NCI-H2081 (cell line): Measurements from ENCODE around the gene STOX2.
"Not testable (repeated sequence)": the region's sequence is repeated elsewhere in the genome, so short reads cannot be mapped to it uniquely, and the experiment has no call there.

Experiments used
- DNase-seq, 2 experiments: peaks; one replicate each; lab custom pipeline; 2025; lab: John Stamatoyannopoulos, UW

STOX2 gene

DNA sequence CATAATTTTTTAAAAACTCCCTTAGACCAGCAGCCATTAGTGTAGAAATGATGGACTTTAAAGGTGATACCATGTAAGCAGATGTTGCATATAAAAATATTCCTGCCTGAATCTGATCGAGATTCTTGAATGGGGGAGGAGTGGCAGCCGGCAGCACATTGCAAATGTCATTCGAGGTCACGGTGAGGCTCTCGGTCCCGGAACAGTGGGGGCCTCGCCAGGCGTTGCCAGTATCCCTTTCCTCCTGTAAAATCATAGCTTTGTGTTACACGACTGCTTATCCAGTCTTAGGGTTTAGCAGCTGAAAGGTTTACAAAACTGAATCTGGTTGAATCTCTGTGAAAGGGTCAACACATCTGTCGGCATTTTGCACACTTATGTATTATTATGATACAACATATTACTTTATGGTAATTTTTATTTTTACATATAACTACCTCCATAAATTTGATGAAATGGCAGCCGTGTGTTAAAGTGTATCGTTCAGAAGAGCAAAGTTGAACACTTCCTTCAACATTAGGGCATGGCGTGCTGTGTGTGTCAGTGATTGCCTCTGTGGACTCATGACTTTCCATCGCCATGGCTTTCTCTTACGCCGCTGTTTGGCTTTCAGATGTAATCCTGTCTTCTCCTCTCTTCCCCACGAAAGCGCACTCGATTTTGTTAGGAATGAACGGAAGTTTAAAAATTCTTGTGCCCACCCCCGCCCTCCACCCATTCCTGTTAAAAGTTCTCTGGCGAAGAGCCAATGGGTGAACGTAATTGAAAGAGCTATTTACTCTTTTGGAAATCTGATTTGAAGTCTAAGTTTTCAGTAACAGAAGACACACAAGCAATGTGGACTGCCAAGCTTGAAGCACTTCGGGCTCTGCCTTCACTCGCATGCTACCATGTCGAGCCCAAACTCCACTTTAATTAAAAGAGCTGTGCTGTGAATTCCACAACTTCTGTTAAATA is 114.8 kb downstream of the STOX2 start:
- DNase-seq: no peak

DNA sequence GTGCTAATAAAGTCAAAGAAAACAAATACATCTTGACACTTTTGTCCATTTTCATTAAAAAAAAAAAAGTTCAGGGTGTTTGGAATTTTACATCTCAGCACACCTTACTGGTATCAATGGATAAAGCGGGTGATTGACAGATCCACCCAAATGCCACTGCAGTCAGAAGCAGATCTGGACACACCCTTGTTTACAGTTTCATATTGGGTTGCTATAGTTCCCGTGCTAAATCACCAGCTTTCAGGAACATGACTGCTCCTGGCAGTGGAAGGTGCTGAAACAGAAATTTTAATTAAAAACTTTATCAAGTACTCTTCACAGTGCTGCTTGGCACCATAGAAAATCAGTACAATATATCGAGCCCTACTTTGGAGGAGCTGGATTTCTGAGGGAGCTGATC is 116.3 kb downstream of the STOX2 start:
- DNase-seq: no peak

GRCh38 chr4:184022679-184023383 is 117.7 kb downstream of the STOX2 start:
- DNase-seq: no peak

DNA sequence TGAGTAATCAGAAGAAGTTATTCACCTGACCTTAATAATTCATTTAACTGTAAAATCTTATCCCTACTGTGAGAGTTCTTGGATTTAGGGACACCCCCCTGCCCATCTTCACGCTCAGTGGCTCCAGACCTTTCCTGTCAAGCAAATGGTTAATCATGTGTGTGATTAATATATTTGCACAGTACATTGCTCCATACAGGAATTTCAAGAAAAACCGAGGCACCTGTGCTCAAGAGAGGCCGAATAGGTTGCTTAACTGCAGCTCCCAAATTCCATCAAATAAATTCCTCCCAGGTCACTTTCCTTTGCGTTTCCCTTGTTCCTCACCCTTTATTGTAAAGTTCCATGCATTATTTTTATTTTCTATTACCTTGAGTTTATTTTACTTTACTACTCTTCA is 119.5 kb downstream of the STOX2 start:
- DNase-seq: no peak

DNA sequence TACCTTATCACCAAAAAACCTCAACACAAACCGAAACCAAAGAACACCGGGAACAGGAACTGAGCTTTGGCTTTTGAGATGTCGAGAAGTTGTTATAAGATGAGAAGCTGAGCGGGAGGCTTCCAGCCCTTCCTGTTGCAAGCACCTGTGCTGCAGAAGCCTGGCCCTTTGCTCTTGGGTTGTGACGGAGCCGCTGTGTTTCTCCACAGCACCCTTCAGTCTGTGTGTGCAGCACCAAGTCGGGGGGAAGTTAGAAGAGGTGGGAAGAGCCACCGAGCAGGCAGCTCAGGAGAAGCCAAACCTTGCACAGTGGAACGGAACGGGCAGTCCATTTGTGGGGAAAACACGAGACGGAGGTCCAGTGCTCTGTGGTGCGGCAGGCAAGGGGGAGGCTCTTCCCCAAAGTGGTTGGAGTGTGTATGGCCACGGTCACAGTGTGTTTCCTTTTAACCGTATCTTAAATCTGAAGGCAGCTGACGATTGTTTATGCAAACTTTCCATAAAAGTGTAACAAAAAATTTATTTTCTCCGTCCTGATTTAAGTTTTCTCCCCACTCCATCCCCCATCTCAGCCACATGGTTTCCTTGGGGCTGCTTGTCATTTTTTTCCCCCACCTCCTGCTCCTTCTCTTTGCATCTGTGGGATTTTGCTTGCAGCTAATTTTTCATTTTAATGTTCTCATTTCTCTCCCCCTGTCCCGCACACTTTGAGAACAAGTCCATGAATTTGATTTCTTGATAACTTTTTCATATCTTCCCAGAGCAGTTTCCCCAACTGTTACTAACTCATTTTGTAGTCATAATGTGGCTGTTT is 123.7 kb downstream of the STOX2 start:
- DNase-seq: no peak

- no peak for DNase-seq
Observed at GRCh38 chr4:184030036-184030435, 124.9 kb downstream of the STOX2 start.

GRCh38 chr4:184030764-184031163 is 125.7 kb downstream of the STOX2 start:
- no peak for DNase-seq

DNA sequence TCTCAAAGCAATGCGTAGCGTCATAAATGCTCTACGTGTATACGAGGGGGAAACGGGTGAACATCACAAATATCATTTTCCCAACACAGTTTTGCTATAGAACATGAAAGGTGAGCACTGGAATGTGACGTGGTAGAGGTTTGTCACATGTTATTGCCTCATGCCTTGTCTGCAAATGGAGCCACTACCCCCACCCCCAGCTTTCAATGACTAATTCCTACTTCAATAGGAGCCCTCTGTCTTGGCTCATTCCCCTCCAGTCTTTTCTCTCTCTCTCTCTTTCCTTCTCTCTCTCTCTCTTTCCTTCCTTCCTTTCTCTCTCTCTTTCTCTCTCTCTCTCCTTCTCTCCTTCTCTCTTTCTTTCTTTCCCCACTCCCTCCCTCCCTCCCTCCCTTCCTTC is 127.0 kb downstream of the STOX2 start:
- no peak for DNase-seq

GRCh38 chr4:184039963-184040383 is 134.9 kb downstream of the STOX2 start:
- DNase-seq: no peak

DNA sequence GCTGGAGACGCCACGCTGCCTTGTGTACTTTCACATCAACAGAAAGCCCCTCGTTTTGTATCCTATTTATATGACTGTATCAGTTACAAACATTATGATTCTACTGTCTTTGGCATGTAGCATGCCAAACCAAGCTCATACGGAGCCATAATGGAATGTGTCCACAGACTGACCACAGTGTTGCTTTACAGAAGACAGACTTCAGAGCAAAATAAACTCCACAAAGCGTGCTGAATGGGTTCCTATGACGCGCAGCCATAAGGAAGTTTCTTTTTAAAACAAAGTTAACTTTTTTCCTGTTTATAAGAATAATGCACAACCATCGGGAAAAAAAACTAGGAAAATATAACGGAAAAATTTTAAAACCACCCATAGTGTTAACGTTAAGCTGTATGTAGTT is 136.0 kb downstream of the STOX2 start:
- no peak for DNase-seq

- DNase-seq: no peak
Observed at GRCh38 chr4:184046148-184046547, 141.0 kb downstream of the STOX2 start.

DNA sequence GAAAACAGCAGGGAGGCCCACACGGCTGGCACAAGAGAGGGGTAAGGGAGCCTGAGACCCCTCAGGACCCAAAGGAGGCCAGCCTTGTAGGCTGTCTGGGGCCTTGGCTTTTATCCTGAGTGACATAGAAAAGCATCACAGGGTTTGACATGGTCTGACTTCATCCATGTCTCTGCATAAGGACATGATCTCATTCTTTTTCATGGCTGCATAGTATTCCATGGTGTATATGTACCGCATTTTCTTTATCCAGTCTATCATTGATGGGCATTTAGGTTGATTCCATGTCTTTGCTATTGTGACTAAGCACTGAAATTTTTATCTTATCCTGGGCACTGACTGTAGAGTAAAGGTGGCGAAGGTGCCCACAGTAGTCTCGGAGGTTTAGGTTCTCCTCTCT is 146.2 kb downstream of the STOX2 start:
- not testable (repeated sequence) for DNase-seq

DNA sequence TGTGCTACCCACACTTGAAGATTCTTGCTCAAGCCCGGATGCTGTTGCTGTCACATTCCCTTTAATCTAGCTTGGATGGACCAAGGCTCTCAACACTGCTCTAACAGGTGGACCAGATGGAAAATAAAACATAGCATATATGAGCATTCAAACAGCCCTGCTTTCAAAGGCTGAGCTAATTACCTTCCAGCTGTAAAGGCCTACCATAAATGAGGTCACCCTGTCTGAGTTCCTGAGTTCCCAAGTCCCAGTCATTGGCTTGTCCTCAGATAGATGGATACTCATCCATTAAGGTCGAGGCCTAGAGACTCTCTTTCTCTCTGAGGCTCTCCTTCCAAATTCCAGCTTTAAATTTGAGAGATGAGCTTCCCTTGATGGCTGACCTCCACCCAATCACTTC is 147.5 kb downstream of the STOX2 start:
- no peak for DNase-seq

- DNase-seq: no peak
Observed at GRCh38 chr4:184053434-184053833, 148.3 kb downstream of the STOX2 start.

GRCh38 chr4:184056877-184057276 is 151.8 kb downstream of the STOX2 start:
- DNase-seq: no peak

DNA sequence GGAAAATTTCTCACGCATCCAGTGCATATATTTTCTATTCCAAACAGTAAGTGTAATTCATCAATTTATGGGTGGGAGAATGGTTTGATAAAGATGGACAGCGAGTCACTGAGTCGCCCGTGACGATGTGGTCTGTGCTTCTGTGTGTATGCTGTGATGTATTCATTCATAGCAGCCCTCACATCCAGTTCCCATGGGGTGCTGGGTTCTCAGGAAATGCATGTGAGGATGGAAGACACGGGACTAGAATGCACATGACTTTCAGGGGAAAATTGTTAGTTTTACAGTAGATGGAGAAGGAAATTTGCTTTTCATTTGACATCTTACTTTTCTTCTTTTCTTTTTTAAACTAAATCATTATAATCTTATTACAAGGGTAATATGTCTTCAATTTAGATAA is 152.9 kb downstream of the STOX2 start:
- DNase-seq: no peak

DNA sequence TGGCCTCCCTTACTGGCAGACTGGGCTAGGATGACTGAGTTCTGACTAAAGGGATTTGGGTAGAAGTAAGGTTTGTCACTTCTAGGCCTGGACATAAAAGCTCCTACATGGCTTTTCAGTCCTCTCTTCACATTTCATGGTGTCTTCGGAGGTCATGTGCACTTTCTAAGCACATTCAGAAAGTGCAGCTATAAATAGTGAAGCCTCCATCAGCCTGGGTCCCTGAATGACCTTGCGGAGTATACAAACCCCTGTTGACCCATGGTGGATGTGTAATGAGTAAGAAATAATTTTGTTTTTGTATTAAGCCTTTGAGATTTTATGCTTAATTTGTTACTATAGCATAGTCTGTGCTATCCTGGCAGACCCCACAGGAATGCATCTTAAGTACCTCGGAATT is 154.0 kb downstream of the STOX2 start:
- DNase-seq: no peak

DNA sequence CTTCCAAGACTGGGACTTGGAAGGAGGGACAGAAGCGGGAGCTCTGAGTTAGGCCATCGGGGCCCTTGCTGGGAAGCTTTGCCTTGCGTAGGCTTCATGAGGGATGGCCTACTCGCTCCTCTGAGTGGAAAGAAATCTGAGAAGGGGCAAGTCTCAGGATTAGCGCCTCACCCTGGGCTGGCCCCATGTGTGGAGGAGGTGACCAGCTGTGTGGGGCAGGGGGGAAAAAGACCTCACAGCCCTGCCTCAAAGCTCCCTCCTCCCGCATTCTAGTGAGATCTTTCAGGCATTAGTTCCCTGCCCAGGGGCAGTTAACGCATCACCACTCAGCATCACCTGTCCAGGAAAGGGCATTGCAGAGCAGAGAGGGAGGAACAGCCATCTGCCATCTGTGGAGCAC is 156.5 kb downstream of the STOX2 start:
- DNase-seq: no peak

DNA sequence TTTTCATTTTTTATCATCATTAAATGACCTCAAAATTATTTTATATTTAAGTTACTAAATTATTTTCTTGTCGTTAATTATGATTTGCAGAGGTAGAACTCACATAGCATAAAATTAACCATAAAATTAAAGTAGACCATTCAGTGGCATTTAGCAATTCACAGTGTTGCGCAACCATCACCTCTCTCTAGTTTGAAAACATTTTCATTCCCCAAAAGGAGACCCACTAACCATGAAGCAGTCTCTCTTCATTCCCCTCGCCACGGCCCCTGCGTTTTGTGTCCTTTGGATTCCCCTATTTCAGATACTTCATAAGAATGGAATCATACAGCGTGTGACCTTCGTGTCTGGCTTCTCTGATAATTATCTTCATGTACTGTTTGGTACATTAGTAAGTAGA is 157.7 kb downstream of the STOX2 start:
- no peak for DNase-seq

DNA sequence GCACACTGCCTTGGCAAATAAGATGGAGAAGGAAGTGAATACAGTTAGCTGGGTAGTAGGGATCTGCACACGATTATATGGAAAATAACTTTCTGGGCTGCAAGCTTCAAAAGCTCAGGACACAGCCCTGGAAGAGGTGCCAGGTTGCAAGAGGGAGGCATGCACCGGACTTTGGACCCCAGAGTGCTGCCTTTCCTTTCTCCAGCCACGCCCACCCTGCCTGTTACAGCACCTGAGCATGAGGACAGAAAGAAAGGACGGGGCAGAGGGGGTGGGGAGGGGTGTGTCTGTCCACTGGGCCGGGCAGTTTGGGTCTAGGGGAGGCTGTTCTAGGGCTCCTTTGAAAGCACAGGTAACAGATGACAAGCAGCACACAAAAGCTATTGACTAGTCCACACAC is 159.8 kb downstream of the STOX2 start:
- DNase-seq: no peak

GRCh38 chr4:184066584-184067300 is 161.6 kb downstream of the STOX2 start:
- no peak for DNase-seq
